ENCODE measurements around the gene TMEM80. TPM values are rescaled to one million over a fixed set of nuclear protein-coding genes. Genes with fewer than 3 reads are reported as not detected.
A peak's percentile ranks its signal among the peaks of the same experiment; 100 is the strongest.

Gene TMEM80
- total and polyA plus RNA-seq, 2 donors (not counting 1 experiment from before 2014, with no cell fraction given): 10.6 to 15.3 TPM

- peak in 1 of 2 donors; percentile 76 for DNase-seq (ENCODE audit: low read depth in 2 of 2)
- H3K4me3 ChIP-seq (replicated peaks in 1 of 4; ENCODE audit: control extremely low read depth in 1 of 4, insufficient read depth in 1 of 4, low read depth in 3 of 4, low read length in 4 of 4): no peak overlapping the region
- H3K4me2 ChIP-seq (ENCODE audit: extremely low read depth, insufficient read depth, low read length): peak overlapping the region; percentile 2
- no peaks in the 10 kb centered on the region for H4K20me1 ChIP-seq (ENCODE audit: control insufficient read depth, extremely low read depth, insufficient read depth, low read length)
- H3K9ac ChIP-seq (ENCODE audit: insufficient read depth, low read length): no peak overlapping the region
- H3K36me3 ChIP-seq (ENCODE audit: control insufficient read depth, insufficient read depth, low read length): peaks cover 11% of the 10 kb centered on the region
- H3K27ac ChIP-seq (ENCODE audit: insufficient read depth, low read length): peak overlapping the region; percentile 43
- H3K27me3 ChIP-seq (ENCODE audit: control insufficient read depth, insufficient read depth, low read length): no peaks in the 10 kb centered on the region
- no peak overlapping the region for H2AFZ ChIP-seq (ENCODE audit: low read length)
- no peak for TF ChIP-seq EZH2 (IDR thresholded peaks at IDR 0.05; ENCODE audit: low read length, missing control alignments)
- TF ChIP-seq CTCF (conservative IDR thresholded peaks at IDR 0.05 in 1 of 2, IDR thresholded peaks at IDR 0.05 in 1 of 2; ENCODE audit: low read depth in 1 of 2, low read length in 2 of 2): no peak
- H3K79me2 ChIP-seq (ENCODE audit: control insufficient read depth, insufficient read depth, low read length): peaks cover 24% of the 10 kb centered on the region
- H3K4me1 ChIP-seq (ENCODE audit: control insufficient read depth, extremely low read depth, insufficient read depth, low read length): peaks cover 17% of the 10 kb centered on the region
- no peaks in the 10 kb centered on the region for H3K9me3 ChIP-seq (ENCODE audit: control insufficient read depth, insufficient read depth, low read depth, low read length)
These were observed 2.2 kb downstream of the TMEM80 start for GRCh38 chr11:697811-698311.

- H3K9ac ChIP-seq (ENCODE audit: insufficient read depth, low read length): no peak overlapping the region
- H3K4me3 ChIP-seq (replicated peaks in 1 of 4; ENCODE audit: control extremely low read depth in 1 of 4, insufficient read depth in 1 of 4, low read depth in 3 of 4, low read length in 4 of 4): no peak overlapping the region
- H3K27ac ChIP-seq (ENCODE audit: insufficient read depth, low read length): no peak overlapping the region
- no peaks in the 10 kb centered on the region for H4K20me1 ChIP-seq (ENCODE audit: control insufficient read depth, extremely low read depth, insufficient read depth, low read length)
- peaks cover 9% of the 10 kb centered on the region for H3K36me3 ChIP-seq (ENCODE audit: control insufficient read depth, insufficient read depth, low read length)
- TF ChIP-seq CTCF (conservative IDR thresholded peaks at IDR 0.05 in 1 of 2, IDR thresholded peaks at IDR 0.05 in 1 of 2; ENCODE audit: low read depth in 1 of 2, low read length in 2 of 2): no peak
- no peak for TF ChIP-seq EZH2 (IDR thresholded peaks at IDR 0.05; ENCODE audit: low read length, missing control alignments)
- no peaks in the 10 kb centered on the region for H3K9me3 ChIP-seq (ENCODE audit: control insufficient read depth, insufficient read depth, low read depth, low read length)
- H3K4me2 ChIP-seq (ENCODE audit: extremely low read depth, insufficient read depth, low read length): no peak overlapping the region
- H3K79me2 ChIP-seq (ENCODE audit: control insufficient read depth, insufficient read depth, low read length): peaks cover 16% of the 10 kb centered on the region
- no peak for DNase-seq (ENCODE audit: low read depth in 2 of 2)
- peaks cover 11% of the 10 kb centered on the region for H3K4me1 ChIP-seq (ENCODE audit: control insufficient read depth, extremely low read depth, insufficient read depth, low read length)
- no peak overlapping the region for H2AFZ ChIP-seq (ENCODE audit: low read length)
- no peaks in the 10 kb centered on the region for H3K27me3 ChIP-seq (ENCODE audit: control insufficient read depth, insufficient read depth, low read length)
These were observed 3.0 kb downstream of the TMEM80 start for GRCh38 chr11:698493-699115.

GRCh38 chr11:699116-699508 is 3.5 kb downstream of the TMEM80 start:
- Histone ChIP-seq H3K36me3 (ENCODE audit: control insufficient read depth, insufficient read depth, low read length) (peaks cover 9% of the 10 kb centered on the region), H3K4me3 (replicated peaks in 1 of 4; ENCODE audit: control extremely low read depth in 1 of 4, insufficient read depth in 1 of 4, low read depth in 3 of 4, low read length in 4 of 4) (no peak overlapping the region), H3K9ac (ENCODE audit: insufficient read depth, low read length) (no peak overlapping the region), H3K4me2 (ENCODE audit: extremely low read depth, insufficient read depth, low read length) (no peak overlapping the region), H3K4me1 (ENCODE audit: control insufficient read depth, extremely low read depth, insufficient read depth, low read length) (peaks cover 7% of the 10 kb centered on the region), H4K20me1 (ENCODE audit: control insufficient read depth, extremely low read depth, insufficient read depth, low read length) (no peaks in the 10 kb centered on the region), H3K79me2 (ENCODE audit: control insufficient read depth, insufficient read depth, low read length) (peaks cover 11% of the 10 kb centered on the region), H3K27ac (ENCODE audit: insufficient read depth, low read length) (no peak overlapping the region), H2AFZ (ENCODE audit: low read length) (no peak overlapping the region), H3K27me3 (ENCODE audit: control insufficient read depth, insufficient read depth, low read length) (no peaks in the 10 kb centered on the region), H3K9me3 (ENCODE audit: control insufficient read depth, insufficient read depth, low read depth, low read length) (no peaks in the 10 kb centered on the region)
- TF ChIP-seq CTCF (conservative IDR thresholded peaks at IDR 0.05 in 1 of 2, IDR thresholded peaks at IDR 0.05 in 1 of 2; ENCODE audit: low read depth in 1 of 2, low read length in 2 of 2) (no peak), EZH2 (IDR thresholded peaks at IDR 0.05; ENCODE audit: low read length, missing control alignments) (no peak)
- peak in 1 of 2 donors; percentile 18 for DNase-seq (ENCODE audit: low read depth in 2 of 2)

Data from fibroblast of lung (primary cell).